ENCODE measurements around the gene ECEL1.

ECEL1 gene

GRCh38 chr2:232492963-232493700, 5.5 kb upstream of the ECEL1 start:
- Histone ChIP-seq H3K79me2 (ENCODE audit: insufficient read depth, low read length) (no peaks in the 10 kb centered on the region), H3K9me2 (replicated peaks; ENCODE audit: insufficient read depth, low read length) (no peaks in the 10 kb centered on the region), H3K36me3 (ENCODE audit: low read length) (no peaks in the 10 kb centered on the region), H3K9ac (ENCODE audit: low read length) (no peak overlapping the region), H4K20me1 (ENCODE audit: low read depth, low read length) (no peaks in the 10 kb centered on the region), H3K27me3 (ENCODE audit: low read length) (no peaks in the 10 kb centered on the region), H3K4me2 (ENCODE audit: low read depth, low read length, poor library complexity, severe bottlenecking) (no peak overlapping the region), H2AFZ (ENCODE audit: low read depth, low read length, severe bottlenecking) (no peak overlapping the region), H3K9me3 (ENCODE audit: insufficient read depth, low read length) (no peaks in the 10 kb centered on the region), H3K4me3 (ENCODE audit: insufficient read depth, low read length, poor library complexity, severe bottlenecking) (no peak overlapping the region), H3F3A (ENCODE audit: insufficient read depth) (no peaks in the 10 kb centered on the region), H3K27ac (ENCODE audit: low read depth, low read length) (no peak overlapping the region)
- no peak for TF ChIP-seq CTCF (IDR thresholded peaks at IDR 0.05; ENCODE audit: insufficient read depth, low read length, poor library complexity, severe bottlenecking)
- TF ChIP-seq EZH2phosphoT487 (conservative IDR thresholded peaks at IDR 0.05; ENCODE audit: low read length) = no peak

GRCh38 chr2:232492236-232492848, 4.7 kb upstream of the ECEL1 start:
- no peak overlapping the region for H3K9ac ChIP-seq (ENCODE audit: low read length)
- H2AFZ ChIP-seq (ENCODE audit: low read depth, low read length, severe bottlenecking) = no peak overlapping the region
- H3K9me2 ChIP-seq (replicated peaks; ENCODE audit: insufficient read depth, low read length) = no peaks in the 10 kb centered on the region
- no peaks in the 10 kb centered on the region for H3K27me3 ChIP-seq (ENCODE audit: low read length)
- no peaks in the 10 kb centered on the region for H3K79me2 ChIP-seq (ENCODE audit: insufficient read depth, low read length)
- H3K4me2 ChIP-seq (ENCODE audit: low read depth, low read length, poor library complexity, severe bottlenecking) = no peak overlapping the region
- H3K4me3 ChIP-seq (ENCODE audit: insufficient read depth, low read length, poor library complexity, severe bottlenecking) = no peak overlapping the region
- H3K36me3 ChIP-seq (ENCODE audit: low read length) = no peaks in the 10 kb centered on the region
- no peak for TF ChIP-seq EZH2phosphoT487 (conservative IDR thresholded peaks at IDR 0.05; ENCODE audit: low read length)
- TF ChIP-seq CTCF (IDR thresholded peaks at IDR 0.05; ENCODE audit: insufficient read depth, low read length, poor library complexity, severe bottlenecking) = no peak
- H3K27ac ChIP-seq (ENCODE audit: low read depth, low read length) = no peak overlapping the region
- H3K9me3 ChIP-seq (ENCODE audit: insufficient read depth, low read length) = no peaks in the 10 kb centered on the region
- no peaks in the 10 kb centered on the region for H4K20me1 ChIP-seq (ENCODE audit: low read depth, low read length)
- H3F3A ChIP-seq (ENCODE audit: insufficient read depth) = no peaks in the 10 kb centered on the region

GRCh38 chr2:232491139-232491780, 3.6 kb upstream of the ECEL1 start:
- H3K9me3 ChIP-seq (ENCODE audit: insufficient read depth, low read length) = no peaks in the 10 kb centered on the region
- H3K27me3 ChIP-seq (ENCODE audit: low read length) = no peaks in the 10 kb centered on the region
- no peak overlapping the region for H3K4me3 ChIP-seq (ENCODE audit: insufficient read depth, low read length, poor library complexity, severe bottlenecking)
- H3K9ac ChIP-seq (ENCODE audit: low read length) = no peak overlapping the region
- no peak overlapping the region for H2AFZ ChIP-seq (ENCODE audit: low read depth, low read length, severe bottlenecking)
- H3K9me2 ChIP-seq (replicated peaks; ENCODE audit: insufficient read depth, low read length) = no peaks in the 10 kb centered on the region
- no peaks in the 10 kb centered on the region for H3K36me3 ChIP-seq (ENCODE audit: low read length)
- H3K4me2 ChIP-seq (ENCODE audit: low read depth, low read length, poor library complexity, severe bottlenecking) = no peak overlapping the region
- TF ChIP-seq CTCF (IDR thresholded peaks at IDR 0.05; ENCODE audit: insufficient read depth, low read length, poor library complexity, severe bottlenecking) = no peak
- no peak for TF ChIP-seq EZH2phosphoT487 (conservative IDR thresholded peaks at IDR 0.05; ENCODE audit: low read length)
- H4K20me1 ChIP-seq (ENCODE audit: low read depth, low read length) = no peaks in the 10 kb centered on the region
- no peaks in the 10 kb centered on the region for H3K79me2 ChIP-seq (ENCODE audit: insufficient read depth, low read length)
- H3F3A ChIP-seq (ENCODE audit: insufficient read depth) = no peaks in the 10 kb centered on the region
- H3K27ac ChIP-seq (ENCODE audit: low read depth, low read length) = no peak overlapping the region
